Measurements from ENCODE around the gene PIP4K2A.

The PIP4K2A gene

GRCh38 chr10:22629852-22630233 lies 84.5 kb downstream of the PIP4K2A start:
- TF ChIP-seq, protein P1, sequence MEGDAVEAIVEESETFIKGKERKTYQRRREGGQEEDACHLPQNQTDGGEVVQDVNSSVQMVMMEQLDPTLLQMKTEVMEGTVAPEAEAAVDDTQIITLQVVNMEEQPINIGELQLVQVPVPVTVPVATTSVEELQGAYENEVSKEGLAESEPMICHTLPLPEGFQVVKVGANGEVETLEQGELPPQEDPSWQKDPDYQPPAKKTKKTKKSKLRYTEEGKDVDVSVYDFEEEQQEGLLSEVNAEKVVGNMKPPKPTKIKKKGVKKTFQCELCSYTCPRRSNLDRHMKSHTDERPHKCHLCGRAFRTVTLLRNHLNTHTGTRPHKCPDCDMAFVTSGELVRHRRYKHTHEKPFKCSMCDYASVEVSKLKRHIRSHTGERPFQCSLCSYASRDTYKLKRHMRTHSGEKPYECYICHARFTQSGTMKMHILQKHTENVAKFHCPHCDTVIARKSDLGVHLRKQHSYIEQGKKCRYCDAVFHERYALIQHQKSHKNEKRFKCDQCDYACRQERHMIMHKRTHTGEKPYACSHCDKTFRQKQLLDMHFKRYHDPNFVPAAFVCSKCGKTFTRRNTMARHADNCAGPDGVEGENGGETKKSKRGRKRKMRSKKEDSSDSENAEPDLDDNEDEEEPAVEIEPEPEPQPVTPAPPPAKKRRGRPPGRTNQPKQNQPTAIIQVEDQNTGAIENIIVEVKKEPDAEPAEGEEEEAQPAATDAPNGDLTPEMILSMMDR (IDR thresholded peaks at IDR 0.05; ENCODE audit: low read depth, low read length, missing control alignments), result no peak
- no peak for DNase-seq (ENCODE audit: low read depth)
- H3K4me3 ChIP-seq (ENCODE audit: low read depth, low read length), result no peak overlapping the region
- in situ Hi-C loops (cut with HindIII; ENCODE audit: low sequenced_read_pairs), result no loop called here

DNA sequence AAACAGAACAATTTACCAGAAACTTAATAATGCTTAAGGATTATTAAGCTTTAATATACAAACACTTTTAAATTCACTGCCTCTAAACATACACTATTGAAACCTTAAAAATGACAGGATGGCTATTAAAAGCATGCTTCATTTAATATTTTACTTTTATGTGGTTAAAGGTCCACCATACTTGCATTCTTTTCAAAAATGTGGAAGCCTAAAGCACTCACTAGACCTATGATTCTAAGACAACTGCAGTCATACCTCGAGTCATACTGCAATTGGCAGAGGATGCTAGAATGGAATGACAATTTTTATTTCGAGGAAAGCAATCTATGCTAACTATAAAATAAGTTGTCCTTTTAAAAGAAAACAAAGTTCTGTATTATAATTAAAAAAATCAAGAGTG lies 85.3 kb downstream of the PIP4K2A start:
- in situ Hi-C loops (cut with HindIII; ENCODE audit: low sequenced_read_pairs), result no loop called here
- H3K4me3 ChIP-seq (ENCODE audit: low read depth, low read length), result no peak overlapping the region
- TF ChIP-seq, protein P1 (IDR thresholded peaks at IDR 0.05; ENCODE audit: low read depth, low read length, missing control alignments), result no peak
- DNase-seq (ENCODE audit: low read depth), result no peak

DNA sequence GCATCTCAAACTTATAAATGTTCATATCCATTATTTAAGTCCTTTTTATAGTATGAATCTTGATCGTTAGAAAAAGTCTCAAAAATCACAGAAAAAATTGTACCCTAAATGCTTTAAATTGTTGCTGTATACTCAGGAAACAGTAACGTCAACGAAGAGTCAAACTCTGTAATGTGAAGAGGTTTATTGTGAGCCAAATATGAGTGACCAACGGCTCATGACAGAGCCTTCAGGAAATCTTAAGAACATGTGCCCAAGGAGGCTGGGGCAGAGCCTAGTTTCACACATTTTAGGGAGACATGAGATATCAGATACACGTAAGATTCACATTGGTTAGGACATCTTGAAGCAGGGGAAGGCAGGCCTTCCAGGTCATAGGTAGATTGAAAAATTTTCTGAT lies 86.1 kb downstream of the PIP4K2A start:
- no peak overlapping the region for H3K4me3 ChIP-seq (ENCODE audit: low read depth, low read length)
- TF ChIP-seq, protein P1 (IDR thresholded peaks at IDR 0.05; ENCODE audit: low read depth, low read length, missing control alignments), result no peak
- DNase-seq (ENCODE audit: low read depth), result no peak
- in situ Hi-C loops (cut with HindIII; ENCODE audit: low sequenced_read_pairs), result no loop called here

GRCh38 chr10:22626784-22627183 lies 87.6 kb downstream of the PIP4K2A start:
- TF ChIP-seq, protein P1 (IDR thresholded peaks at IDR 0.05; ENCODE audit: low read depth, low read length, missing control alignments), result no peak
- in situ Hi-C loops (cut with HindIII; ENCODE audit: low sequenced_read_pairs), result no loop called here
- no peak overlapping the region for H3K4me3 ChIP-seq (ENCODE audit: low read depth, low read length)
- DNase-seq (ENCODE audit: low read depth), result no peak

DNA sequence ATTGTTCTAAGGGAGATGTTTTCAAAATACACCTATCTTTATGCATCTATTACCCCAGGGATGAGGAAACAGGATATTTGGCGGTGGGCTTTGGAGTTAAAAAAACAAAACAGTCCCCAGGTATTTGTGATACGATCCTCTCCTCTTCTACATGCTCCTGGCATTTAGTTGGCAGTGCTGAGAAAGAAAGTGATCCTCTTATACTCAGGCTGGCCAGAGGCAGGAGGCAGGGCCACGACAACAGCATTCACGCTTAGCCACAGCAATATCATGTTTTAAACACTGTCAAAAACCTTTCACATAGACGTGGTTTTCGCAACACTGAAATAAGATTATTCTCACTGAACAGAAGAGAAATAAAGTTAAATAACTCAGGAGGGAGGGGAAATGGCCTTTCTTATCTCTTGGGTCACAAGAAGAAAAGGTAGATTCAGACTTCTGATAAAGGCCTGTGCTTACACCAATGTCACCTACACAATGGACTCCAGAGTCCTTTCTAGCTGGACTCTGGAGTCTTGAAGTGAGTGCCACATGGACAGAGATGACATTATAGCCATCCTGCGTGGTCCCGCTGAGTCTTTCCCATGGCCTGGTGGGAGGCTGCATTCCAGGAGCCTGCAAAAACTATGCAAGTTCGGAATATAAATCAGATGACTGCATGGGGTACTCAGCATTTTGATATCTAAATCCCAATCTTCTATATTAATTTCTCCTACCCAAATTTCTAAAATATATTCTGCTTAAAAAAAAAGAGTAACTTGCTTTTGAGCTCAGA lies 88.7 kb downstream of the PIP4K2A start:
- in situ Hi-C loops (cut with HindIII; ENCODE audit: low sequenced_read_pairs), result no loop called here
- TF ChIP-seq, protein P1 (IDR thresholded peaks at IDR 0.05; ENCODE audit: low read depth, low read length, missing control alignments), result no peak
- no peak overlapping the region for H3K4me3 ChIP-seq (ENCODE audit: low read depth, low read length)
- DNase-seq (ENCODE audit: low read depth), result no peak

DNA sequence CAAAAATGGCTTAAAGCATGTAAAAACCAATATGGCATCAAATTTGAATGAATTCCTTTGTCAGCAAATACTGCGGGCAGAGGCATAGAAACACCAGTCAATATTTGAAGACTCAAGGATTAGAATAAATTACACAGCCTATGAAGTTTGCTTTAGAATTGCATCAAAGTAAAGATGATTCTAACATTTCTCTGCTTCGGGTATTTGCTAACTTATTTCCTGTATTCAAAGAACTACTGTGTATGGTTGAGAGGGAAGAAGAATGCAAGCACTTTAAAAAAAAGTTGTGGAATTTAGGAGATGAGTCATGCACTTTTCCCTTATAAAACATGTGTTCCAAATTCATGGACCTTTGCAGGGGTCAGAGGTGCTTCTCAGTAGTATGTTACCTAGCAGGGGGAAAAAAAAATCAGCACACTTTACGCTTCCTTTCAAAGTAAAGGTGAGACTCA lies 90.1 kb downstream of the PIP4K2A start:
- DNase-seq (ENCODE audit: low read depth), result peak; percentile 59
- TF ChIP-seq, protein P1 (IDR thresholded peaks at IDR 0.05; ENCODE audit: low read depth, low read length, missing control alignments), result no peak
- H3K4me3 ChIP-seq (ENCODE audit: low read depth, low read length), result no peak overlapping the region
- in situ Hi-C loops (cut with HindIII; ENCODE audit: low sequenced_read_pairs), result loop anchor here (5.0 kb wide), 1 partner anchor 68 kb away; no protein-coding TSS in a partner anchor
